Erythroblast (primary cell): ENCODE results near the gene C19orf12.
A peak's percentile ranks its signal among the peaks of the same experiment; 100 is the strongest.

ENCODE experiments used
- DNase-seq, 2 experiments: peaks; one replicate each; lab custom pipeline; 2025; lab: John Stamatoyannopoulos, UW
- GATA1 ChIP-seq: IDR thresholded peaks from 2 replicates; pipeline ENCODE4 v1.6.1; 2011; ENCODE audit warnings: low read depth, mild to moderate bottlenecking, control low read depth, low read length, moderate library complexity
- POLR2A ChIP-seq: IDR thresholded peaks from 2 replicates; pipeline ENCODE4 v1.6.1; 2011; ENCODE audit warnings: mild to moderate bottlenecking, low read length

The C19orf12 gene

GRCh38 chr19:29681422-29682235 is 33.4 kb downstream of the C19orf12 start:
- DNase-seq: no peak
- TF ChIP-seq POLR2A: no peak
- no peak for TF ChIP-seq GATA1

GRCh38 chr19:29680937-29681336 is 34.1 kb downstream of the C19orf12 start:
- no peak for DNase-seq
- TF ChIP-seq GATA1 (no peak), POLR2A (no peak)

DNA sequence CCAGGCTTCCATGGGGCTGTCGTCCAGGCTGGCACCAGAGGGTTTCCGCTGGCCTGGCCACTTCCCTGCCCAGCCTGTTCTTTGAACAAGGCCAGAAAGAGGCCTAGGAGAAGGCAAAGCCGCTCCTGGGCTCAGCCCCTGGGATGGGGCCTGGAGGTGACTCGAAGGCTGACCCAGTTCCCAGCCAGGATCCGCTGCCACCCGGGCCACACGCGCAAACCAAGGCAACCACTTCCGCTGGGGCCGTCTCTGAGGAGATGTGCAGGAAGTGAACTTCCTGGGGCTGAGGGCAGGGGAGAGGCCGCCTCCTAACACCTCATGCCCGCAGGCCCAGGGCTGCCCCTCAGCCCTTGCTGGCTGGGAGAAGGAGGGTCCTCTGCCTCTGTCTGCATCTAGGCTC is 34.6 kb downstream of the C19orf12 start:
- peak in 1 of 2 experiments; percentile 2 for DNase-seq
- TF ChIP-seq GATA1 (no peak), POLR2A (no peak)

GRCh38 chr19:29679598-29680210 is 35.4 kb downstream of the C19orf12 start:
- no peak for DNase-seq
- TF ChIP-seq GATA1: no peak
- no peak for TF ChIP-seq POLR2A

DNA sequence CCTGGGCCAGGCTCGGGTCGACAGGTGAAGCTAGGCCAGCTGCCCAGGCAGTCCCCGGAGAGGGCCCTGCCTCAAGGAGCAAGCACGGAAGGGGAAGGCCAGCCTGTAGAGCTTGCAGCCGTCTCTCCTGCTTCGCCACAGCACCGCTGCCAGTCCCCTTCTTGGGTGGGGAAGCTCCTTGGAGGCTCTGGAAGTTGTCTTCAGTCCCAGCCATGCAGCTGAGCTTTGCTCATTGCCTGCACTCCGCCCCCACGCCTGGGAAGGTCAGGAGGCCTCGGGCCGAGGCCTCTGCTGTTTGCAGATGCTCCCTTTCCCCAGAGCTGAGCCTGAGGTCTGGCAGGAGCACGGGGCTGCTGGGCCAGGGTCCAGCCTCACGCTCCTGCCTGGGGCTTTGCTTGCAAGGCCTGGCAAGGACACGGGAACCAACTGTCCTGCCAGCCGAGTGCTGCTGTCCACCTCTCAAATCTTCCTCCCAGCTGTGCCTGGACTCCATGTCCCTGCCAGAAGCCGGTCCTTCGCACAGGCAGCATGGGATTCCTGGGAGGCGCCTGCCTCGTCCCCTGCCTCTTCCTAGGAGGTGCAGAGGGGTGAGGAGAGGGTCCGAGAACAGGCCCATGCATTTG is 36.5 kb downstream of the C19orf12 start:
- TF ChIP-seq POLR2A: no peak
- TF ChIP-seq GATA1: no peak
- DNase-seq: no peak

- TF ChIP-seq GATA1: no peak
- no peak for TF ChIP-seq POLR2A
- no peak for DNase-seq
Observed at GRCh38 chr19:29677001-29677817, 37.9 kb downstream of the C19orf12 start.

DNA sequence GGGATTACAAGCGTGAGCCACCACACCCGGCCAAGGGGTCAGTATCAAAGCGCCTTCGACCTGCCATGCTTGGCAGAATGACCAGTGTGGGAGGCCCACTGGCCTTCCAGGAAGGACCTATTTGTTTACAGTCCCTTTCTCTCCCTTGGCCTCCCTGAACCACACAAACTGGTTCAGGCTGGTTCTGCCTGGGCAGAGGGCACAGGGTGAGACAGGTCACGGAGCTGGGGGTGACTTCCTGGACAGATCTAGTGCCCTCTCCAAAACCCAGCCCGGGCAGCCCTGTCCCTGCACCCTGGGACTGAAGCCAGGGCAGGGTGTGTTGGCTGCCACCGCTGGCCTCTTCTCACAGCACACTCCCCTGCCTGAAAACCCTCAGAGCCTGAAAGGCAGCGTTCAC is 38.5 kb downstream of the C19orf12 start:
- no peak for DNase-seq
- TF ChIP-seq POLR2A (no peak), GATA1 (no peak)

- TF ChIP-seq POLR2A: no peak
- DNase-seq: no peak
Observed at GRCh38 chr19:29675650-29676186, 39.3 kb downstream of the C19orf12 start.

DNA sequence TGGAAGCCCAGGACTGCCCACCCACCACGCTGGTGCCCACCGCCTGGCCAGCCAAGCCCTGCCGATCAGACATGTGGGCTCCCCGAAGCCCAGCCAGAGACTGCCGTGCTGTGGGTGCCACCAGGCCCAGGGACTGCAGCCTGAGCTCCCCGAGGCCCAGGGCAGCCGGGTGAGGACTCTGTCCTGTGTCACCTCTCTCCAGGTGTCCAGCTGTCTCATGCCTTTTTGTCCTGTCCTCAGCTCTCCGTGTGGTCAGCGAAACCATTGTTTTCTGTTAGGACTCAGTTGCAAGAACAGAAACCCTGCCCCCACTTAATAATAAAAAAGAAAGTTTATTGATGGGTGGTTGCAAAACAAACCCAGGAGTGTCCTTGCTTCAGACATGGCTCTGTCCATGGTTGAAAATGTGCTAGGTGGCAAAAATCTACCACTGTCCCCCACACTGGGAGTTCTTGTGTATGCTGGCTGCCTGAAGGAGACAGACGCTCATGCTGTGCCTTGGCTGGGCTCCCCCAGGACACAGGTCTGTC is 39.9 kb downstream of the C19orf12 start:
- TF ChIP-seq GATA1 (no peak), POLR2A (no peak)
- no peak for DNase-seq

- no peak for TF ChIP-seq GATA1
- TF ChIP-seq POLR2A: no peak
- DNase-seq: no peak
Observed at GRCh38 chr19:29674374-29675119, 40.5 kb downstream of the C19orf12 start.

DNA sequence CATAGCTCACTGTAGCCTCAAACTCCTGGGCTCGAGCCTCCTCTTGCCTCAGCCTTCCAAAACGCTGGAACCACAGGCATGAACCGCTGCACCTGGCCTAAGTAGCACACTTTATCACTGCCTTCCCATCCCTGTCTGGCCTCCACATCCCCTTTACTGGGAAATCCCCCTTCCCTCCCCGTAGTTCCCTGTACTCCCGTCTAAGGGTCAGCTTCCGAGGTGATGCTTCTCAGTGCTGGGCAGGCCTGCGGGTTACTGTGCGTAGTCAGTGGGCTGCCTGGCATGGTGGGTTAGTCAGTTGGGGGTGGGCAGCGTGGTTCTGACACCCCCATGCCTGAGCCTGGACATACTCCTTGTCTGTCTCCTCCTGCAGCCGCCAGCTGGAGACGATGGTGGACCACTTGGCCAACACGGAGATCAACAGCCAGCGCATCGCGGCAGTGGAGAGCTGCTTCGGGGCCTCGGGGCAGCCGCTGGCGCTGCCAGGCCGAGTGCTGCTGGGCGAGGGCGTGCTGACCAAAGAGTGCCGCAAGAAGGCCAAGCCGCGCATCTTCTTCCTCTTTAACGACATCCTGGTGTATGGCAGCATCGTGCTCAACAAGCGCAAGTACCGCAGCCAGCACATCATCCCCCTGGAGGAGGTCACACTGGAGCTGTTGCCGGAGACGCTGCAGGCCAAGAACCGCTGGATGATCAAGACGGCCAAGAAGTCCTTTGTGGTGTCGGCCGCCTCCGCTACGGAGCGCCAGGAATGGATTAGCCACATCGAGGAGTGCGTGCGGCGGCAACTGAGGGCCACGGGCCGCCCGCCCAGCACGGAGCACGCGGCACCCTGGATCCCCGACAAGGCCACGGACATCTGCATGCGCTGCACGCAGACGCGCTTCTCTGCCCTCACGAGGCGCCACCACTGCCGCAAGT is 41.4 kb downstream of the C19orf12 start:
- no peak for DNase-seq
- TF ChIP-seq POLR2A (no peak), GATA1 (no peak)
